GM19238 (cell line): ENCODE results near the gene SNAP47.

Experiments
- DNase-seq: peaks from one replicate; pipeline ENCODE4 v3.0.0; 2011; ENCODE audit warnings: low spot score; ENCODE audit not compliant: insufficient read length

The SNAP47 gene

GRCh38 chr1:227748496-227749182 is 13.4 kb downstream of the SNAP47 start:
- DNase-seq: no peak

GRCh38 chr1:227749225-227749624 is 14.0 kb downstream of the SNAP47 start:
- no peak for DNase-seq

- no peak for DNase-seq
Measured at GRCh38 chr1:227749916-227750710, 14.9 kb downstream of the SNAP47 start.

GRCh38 chr1:227753999-227754711 is 18.9 kb downstream of the SNAP47 start:
- DNase-seq: no peak

GRCh38 chr1:227754958-227755357 is 19.7 kb downstream of the SNAP47 start:
- no peak for DNase-seq

GRCh38 chr1:227756172-227756959 is 21.1 kb downstream of the SNAP47 start:
- no peak for DNase-seq

- no peak for DNase-seq
Measured at GRCh38 chr1:227757781-227758180, 22.5 kb downstream of the SNAP47 start.

- no peak for DNase-seq
Measured at GRCh38 chr1:227758366-227758765, 23.1 kb downstream of the SNAP47 start.

GRCh38 chr1:227759341-227760300 is 24.4 kb downstream of the SNAP47 start:
- no peak for DNase-seq

GRCh38 chr1:227760377-227760776 is 25.1 kb downstream of the SNAP47 start:
- DNase-seq: no peak

GRCh38 chr1:227761621-227762230 is 26.5 kb downstream of the SNAP47 start:
- no peak for DNase-seq

GRCh38 chr1:227762231-227762911 is 27.1 kb downstream of the SNAP47 start:
- DNase-seq: peak; percentile 94

GRCh38 chr1:227763246-227764018 is 28.2 kb downstream of the SNAP47 start:
- DNase-seq: no peak

- no peak for DNase-seq
Measured at GRCh38 chr1:227764019-227764391, 28.8 kb downstream of the SNAP47 start.

- DNase-seq: no peak
Measured at GRCh38 chr1:227765261-227766014, 30.2 kb downstream of the SNAP47 start.

GRCh38 chr1:227766015-227766634 is 30.9 kb downstream of the SNAP47 start:
- no peak for DNase-seq

GRCh38 chr1:227766653-227767277 is 31.5 kb downstream of the SNAP47 start:
- no peak for DNase-seq
